Activated T-helper 1 cell treated with anti-CD3 and anti-CD28 coated beads, Interleukin-2, amount 50 U/mL, for 16 hours (primary cell): ENCODE results near the gene UTP20.

ENCODE experiments used
- DNase-seq, 2 donors: peaks; one replicate each; pipeline ENCODE4 v3.0.0-alpha.2; 2020; ENCODE audit warnings: low read depth in 1 of 2, low spot score in 1 of 2

UTP20 gene

DNA sequence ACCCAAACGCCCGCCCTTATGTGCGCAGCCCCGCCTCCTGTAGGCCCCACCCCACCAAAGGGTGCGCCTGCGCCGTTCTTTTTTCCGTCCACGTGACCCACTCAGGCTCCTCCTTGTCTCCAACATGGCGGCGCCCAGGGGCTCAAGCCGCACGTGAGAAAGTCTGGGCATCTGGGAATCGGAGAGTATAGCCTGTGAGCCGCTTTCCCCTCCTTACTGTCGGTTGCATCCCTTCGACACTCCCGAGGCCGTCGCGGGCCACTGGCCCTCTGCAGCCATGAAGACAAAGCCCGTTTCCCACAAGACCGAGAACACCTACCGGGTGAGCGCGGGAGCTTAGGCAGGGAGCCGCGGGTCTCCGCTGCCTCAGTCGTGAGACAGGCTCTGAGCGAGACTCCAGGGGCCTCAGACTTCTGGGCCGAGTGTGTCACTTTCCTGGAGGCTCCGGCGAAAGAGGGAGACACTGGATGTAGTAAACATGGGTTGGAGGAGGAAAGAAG is at the start of gene UTP20:
UTP20 (plus strand) TSS at position 100 of the 500 bp plus-strand sequence; CDS start at position 278, 178 bp downstream.
- peak; percentile 88 to 89 for DNase-seq

DNA sequence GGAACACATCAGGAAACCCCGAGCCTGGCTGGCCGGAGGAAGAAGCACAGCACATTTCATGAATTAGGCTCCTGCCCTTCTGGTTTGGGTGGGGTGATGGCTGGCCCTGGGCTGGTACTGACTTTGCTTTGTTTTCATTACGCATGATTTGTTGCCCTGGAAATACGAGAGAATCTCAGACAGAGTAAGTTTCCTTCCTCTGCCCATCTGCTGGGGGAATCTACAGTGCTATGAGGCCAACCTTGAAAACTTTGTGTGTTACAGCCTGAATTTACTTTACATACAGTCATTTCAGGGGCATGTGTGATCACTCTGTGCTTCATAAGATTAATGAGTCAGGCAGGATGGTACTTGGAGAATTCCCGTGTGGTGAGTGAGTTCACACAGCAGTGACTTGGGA is 49.4 kb upstream of the UTP20 start:
- no peak for DNase-seq

GRCh38 chr12:101231636-101232035 is 48.3 kb upstream of the UTP20 start:
- DNase-seq, result no peak

GRCh38 chr12:101235686-101236085 is 44.2 kb upstream of the UTP20 start:
- no peak for DNase-seq

GRCh38 chr12:101238306-101238705 is 41.6 kb upstream of the UTP20 start:
- DNase-seq, result no peak

- DNase-seq, result no peak
Measured at GRCh38 chr12:101238800-101239329, 41.0 kb upstream of the UTP20 start.

DNA sequence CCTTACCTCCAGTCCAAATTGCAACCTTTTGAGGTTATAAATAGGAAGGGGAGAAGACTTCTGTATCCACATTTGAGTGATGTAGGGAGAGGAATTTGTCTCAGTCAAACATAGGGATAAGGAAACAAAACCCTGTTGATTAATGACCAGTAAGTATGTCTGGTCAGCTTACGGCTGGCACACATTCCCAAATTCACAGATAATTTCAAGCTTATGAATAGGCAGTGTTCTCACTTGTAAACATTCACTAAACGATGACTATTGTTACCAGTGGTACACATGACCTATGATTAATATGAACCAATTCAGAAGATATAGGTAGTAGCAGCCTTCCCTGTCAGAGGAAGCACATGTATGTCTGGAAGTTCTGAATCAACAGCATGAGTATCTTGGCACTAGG is 36.8 kb upstream of the UTP20 start:
- no peak for DNase-seq

GRCh38 chr12:101243616-101244015 is 36.3 kb upstream of the UTP20 start:
- DNase-seq, result no peak

DNA sequence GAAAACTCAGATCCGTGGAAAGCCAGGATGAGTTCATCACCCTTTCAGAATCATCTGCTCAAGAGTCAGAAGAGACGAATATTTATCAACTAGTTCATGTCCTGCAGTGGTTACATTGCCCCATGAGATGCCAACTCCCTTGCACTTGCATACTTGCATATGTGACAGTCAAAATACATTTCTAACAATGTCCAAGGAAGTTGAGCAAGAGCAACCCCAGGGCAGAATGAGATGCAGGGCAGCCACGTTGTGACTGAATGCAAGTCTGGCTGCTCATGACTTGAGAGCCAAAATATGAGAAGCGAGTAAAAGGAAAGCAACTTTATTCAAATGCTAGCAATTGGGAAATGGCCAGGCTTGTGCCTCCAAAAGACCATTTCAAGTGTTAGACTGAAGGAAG is 23.6 kb upstream of the UTP20 start:
- no peak for DNase-seq

DNA sequence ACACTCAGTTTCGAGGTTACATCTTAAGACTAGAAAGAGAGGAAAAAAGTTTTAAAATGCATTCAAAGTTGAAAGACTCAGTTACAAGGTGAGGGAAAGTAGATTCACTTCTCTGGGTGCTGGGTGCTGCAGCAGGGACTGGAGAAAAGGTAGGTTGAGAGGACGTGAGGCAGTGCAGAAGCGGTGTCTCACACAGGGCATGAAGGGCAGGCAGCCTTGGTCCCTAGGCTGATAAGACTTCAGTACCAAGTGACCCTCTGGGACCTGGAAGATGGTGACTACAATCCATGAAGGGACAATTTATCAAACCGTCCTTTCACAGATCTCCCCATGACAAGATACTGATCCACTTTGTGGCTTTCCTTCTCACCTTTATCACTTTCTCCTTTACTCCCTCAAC is 22.5 kb upstream of the UTP20 start:
- no peak for DNase-seq

DNA sequence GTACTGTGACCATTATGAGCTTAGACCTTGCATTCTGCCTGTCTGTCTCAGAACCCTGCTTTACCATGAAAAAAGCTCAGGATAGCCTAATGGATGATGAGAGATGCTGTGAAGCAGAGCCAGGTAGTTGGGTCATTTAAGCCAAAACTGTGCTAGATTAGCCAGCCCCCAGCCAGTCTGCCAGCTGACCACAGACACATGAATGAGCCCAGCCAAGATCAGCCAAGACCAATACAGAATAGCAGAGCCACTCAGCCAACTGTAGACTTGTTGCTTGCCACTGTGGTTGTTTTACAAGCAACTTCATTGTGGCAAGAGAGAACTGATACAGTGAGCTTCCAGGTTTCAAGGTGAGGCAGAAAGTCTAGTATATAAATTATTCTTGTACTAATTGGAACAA is 12.8 kb upstream of the UTP20 start:
- DNase-seq, result no peak

DNA sequence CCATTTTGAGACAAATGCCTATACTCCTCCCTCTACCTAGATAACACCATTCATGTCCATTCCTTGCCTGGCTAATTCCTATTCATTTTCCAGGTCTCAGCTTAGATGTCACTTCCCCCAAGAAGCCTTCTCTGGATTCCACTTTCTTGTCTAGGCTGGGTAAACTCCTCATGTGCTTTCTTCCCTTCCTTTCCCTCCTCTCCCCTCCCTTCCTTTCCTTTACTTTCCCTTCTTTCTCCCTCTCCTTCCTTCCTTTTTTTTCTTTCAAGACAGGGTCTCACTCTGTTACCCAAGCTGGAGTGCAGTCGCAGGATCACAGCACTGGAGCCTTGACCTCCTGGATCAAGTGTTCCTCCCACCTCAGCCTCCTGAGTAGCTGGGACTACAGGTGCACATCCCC is 3.5 kb upstream of the UTP20 start:
- DNase-seq, result no peak

DNA sequence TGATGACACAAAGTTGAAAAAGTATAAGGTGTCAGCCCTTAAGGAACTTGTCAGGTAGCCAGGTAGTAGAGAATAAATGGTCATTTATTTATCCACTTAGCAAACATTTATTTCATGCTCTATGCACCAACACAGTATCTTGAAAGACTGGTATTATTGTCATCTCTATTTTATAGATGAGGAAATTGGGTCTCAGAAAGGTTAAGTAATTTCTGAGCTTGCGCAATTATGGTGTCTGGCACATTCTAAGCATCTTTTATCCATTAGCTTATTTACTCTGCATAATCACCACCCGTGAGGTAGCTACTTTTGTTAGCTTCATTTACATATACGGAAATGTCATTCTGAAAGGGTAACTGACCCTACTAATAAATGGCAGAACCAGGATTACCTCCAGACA is 2.5 kb upstream of the UTP20 start:
- no peak for DNase-seq

DNA sequence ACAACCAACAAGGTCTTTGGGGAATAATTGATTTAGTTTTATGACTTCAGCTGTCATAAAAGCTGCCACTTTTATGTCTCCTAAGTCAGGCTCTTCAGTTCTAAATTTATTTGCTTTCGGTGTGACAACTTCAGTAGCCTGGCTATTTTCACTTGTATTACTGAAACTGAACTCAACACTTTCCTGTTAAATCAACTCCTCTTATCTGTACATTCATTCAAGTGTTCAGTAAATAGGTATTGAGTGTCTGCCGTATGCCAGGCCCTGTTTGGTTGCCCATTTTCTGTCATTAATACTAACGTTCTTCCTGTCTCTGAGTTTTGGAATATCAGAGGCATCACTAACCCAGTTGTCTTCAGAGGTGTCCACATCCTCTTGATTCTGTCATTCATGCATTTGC is 7.5 kb downstream of the UTP20 start:
- DNase-seq, result no peak

- no peak for DNase-seq
Measured at GRCh38 chr12:101297661-101298060, 17.8 kb downstream of the UTP20 start.

- no peak for DNase-seq
Measured at GRCh38 chr12:101298426-101298825, 18.5 kb downstream of the UTP20 start.

DNA sequence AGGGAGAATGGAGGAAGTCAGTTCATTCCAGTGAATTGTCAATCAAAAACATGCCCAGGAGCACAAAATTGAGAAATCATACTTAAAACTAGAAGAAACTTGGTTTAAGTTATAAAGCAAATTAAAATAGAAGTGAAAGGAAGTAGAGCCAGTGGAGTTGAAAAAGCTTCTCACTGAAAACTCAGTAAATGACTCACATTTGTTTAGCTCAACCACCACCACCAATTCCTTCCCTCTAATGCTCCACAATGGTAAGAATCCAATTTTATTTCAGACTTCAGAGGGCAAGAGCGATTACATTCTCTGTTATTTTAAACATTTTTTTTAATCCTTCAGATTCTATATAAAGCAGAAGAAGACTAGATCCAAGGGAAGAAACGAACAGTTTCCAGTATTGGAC is 19.4 kb downstream of the UTP20 start:
- DNase-seq, result no peak

DNA sequence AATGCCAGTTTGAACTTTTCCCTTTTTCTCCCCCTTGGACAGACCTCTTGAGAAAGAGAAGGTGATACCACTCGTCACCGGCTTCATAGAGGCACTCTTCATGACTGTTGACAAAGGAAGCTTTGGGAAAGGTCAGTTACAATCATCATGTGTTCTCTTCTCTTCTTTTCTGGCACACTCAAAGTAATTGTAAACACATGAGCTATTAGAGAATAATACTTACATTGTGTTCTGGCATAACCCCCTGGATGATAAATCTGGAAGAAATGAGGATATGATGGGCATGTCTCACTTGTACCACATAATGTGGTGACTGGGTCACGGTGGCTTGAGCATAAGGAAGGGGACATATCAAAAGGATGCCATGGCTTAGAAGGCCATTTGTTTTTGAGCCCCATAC is 20.0 kb downstream of the UTP20 start:
- DNase-seq, result no peak

DNA sequence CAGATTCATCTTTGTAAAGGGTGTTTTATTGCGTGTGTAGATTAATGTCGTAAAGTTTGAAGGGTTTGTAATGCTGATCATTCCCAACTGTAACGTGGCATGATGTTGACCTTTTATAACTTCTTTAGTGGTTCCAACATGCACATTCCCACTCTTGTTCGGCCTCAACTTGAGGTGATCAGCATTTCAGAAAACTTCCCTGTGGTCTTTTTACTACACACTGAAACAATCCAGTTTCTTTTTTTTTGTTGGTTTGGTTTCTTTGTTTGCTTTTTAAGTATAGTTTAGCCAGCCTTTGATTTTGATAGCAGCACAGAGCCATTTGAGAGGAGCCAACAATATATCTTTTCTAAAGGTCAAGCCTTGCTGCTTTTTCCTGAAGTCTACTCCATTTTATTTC is 22.8 kb downstream of the UTP20 start:
- no peak for DNase-seq

- DNase-seq, result no peak
Measured at GRCh38 chr12:101305226-101305779, 25.4 kb downstream of the UTP20 start.

DNA sequence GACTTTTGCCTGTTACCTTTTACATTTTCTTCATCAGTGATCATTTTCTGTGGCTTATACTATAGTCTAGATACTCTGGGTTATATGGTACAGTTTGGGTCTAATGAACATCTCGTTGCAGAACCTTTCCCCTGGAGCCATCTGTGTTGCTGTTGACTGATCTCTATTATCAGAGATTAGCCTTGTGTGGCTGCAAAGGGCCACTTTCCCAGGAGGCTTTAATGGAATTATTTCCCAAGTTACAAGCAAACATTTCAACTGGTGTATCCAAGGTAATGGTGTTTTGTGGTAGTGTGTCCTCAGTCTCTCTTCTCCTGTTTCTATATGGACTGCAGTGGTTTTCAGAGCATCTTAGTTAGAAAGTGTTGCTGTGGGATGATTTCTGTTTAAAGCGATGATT is 25.9 kb downstream of the UTP20 start:
- DNase-seq, result no peak

DNA sequence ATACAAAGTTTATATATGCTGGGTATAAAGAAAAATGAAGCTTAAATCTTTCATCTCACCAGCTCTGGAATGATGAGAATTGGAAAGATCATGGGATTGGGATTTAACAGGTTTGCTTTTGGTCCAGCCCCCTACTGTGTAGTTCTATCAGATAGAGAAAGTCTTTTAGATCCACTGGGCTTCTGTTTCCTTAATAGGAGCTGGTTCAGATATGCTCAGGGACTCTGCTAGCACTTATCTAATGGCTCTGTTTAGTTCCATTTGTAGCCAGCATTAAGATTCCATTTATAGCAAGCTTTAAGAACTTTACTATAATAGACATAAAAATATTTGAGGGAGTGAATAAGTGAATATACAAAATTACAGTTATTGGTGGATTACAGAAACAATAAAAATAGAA is 42.6 kb downstream of the UTP20 start:
- no peak for DNase-seq

- DNase-seq, result no peak
Measured at GRCh38 chr12:101323255-101323654, 43.4 kb downstream of the UTP20 start.
